HFF-Myc (cell line): ENCODE data around the gene SLA2.
"Not testable (repeated sequence)": the region's sequence is repeated elsewhere in the genome, so short reads cannot be mapped to it uniquely, and the experiment has no call there.

Experiments
- DNase-seq: peaks from one replicate; pipeline ENCODE4 v3.0.0-alpha.2; 2011; ENCODE audit warnings: low read depth; ENCODE audit errors: extremely low read depth
- H3K4me3 ChIP-seq: replicated peaks from 2 replicates; pipeline ENCODE4 v1.5.1; 2011; ENCODE audit warnings: low read depth, mild to moderate bottlenecking, control low read depth, low read length
- TF ChIP-seq, protein P1 (sequence below): IDR thresholded peaks from 2 replicates; pipeline ENCODE4 v1.5.1; 2012; ENCODE audit warnings: mild to moderate bottlenecking, low read depth, low read length, control low read depth; ENCODE audit errors: missing control alignments

SLA2 gene

GRCh38 chr20:36646678-36647077 lies 682 bp upstream of the SLA2 start:
- TF ChIP-seq, protein P1, sequence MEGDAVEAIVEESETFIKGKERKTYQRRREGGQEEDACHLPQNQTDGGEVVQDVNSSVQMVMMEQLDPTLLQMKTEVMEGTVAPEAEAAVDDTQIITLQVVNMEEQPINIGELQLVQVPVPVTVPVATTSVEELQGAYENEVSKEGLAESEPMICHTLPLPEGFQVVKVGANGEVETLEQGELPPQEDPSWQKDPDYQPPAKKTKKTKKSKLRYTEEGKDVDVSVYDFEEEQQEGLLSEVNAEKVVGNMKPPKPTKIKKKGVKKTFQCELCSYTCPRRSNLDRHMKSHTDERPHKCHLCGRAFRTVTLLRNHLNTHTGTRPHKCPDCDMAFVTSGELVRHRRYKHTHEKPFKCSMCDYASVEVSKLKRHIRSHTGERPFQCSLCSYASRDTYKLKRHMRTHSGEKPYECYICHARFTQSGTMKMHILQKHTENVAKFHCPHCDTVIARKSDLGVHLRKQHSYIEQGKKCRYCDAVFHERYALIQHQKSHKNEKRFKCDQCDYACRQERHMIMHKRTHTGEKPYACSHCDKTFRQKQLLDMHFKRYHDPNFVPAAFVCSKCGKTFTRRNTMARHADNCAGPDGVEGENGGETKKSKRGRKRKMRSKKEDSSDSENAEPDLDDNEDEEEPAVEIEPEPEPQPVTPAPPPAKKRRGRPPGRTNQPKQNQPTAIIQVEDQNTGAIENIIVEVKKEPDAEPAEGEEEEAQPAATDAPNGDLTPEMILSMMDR: no peak
- H3K4me3 ChIP-seq: no peak overlapping the region
- no peak for DNase-seq

DNA sequence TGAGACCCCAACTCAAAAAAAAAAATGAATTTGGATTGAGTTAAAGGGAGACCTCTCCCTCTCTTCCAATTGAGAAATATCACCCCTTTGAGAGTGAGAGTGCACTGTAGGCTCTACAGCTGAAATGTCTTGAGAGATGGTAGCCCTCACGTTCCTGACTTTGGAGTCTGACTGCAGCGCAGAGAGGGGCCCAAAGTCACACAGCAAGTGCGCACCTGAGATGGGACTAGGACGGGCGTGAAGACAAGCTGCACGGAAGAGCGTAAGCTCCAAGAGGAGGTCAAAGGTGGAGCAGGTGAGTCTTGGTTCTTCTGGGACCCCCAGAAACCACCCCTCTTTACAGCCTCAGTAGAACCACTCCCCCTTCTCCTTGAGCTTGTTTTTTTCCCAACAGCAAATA lies 643 bp downstream of the SLA2 start:
- no peak for DNase-seq
- TF ChIP-seq, protein P1: no peak
- no peak overlapping the region for H3K4me3 ChIP-seq

DNA sequence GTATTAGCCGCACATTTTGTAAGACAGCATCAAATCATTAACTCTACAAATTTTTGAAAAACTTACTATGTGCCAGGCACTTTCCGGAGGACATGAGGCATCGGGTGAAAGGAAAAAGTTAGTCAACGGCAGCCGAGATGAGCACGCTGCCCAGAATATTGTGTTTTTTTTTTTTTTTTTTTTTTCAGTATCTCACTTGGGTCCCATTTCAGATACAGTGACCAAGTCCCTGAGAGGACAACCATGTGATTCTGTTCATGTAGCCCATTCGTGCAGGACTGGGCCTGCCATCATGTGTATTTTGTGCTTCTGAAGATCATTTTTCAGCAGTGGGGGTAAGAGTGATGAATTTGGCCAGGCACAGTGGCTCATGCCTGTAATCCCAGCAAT lies 1.3 kb downstream of the SLA2 start:
- H3K4me3 ChIP-seq: no peak overlapping the region
- TF ChIP-seq, protein P1: no peak
- no peak for DNase-seq

GRCh38 chr20:36644032-36644705 lies 1.8 kb downstream of the SLA2 start:
- H3K4me3 ChIP-seq: no peak overlapping the region
- TF ChIP-seq, protein P1: no peak
- DNase-seq: no peak

DNA sequence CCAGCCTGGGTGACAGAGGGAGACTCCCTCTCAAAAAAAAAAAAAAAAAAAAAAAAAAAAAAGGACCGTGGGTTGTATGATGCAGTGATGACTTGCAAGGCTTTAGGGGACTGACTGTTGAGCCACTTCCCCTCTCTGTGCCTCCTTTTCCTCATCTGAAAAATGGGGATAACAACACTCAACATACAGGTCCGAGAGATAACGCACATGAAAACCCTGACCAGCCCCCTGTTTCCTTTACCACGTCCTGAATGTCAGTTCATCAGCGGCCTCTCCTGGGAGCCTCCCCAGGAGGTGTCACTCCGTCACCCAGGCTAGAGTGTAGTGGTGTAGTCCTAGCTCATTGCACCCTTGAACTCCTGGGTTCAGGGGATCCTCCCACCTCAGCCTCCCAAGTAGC lies 3.9 kb downstream of the SLA2 start:
- no peak overlapping the region for H3K4me3 ChIP-seq
- DNase-seq: no peak
- TF ChIP-seq, protein P1: no peak

DNA sequence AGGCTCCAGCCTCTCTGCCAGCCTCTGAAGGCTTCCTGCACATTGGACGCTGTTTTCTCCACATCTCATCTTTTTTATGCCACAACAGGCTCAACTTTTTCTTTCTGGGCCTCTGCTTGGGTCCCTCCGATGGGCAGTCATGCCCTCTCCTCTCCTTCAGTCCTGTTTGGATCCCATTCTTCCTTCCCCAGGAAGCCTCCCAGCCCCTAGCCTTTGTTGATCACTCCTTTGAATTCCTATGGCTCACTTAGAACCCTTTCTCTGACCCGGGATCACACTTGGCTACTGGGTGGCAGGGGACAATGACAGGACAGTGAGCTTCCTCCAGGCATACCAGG lies 4.5 kb downstream of the SLA2 start:
- TF ChIP-seq, protein P1: no peak
- H3K4me3 ChIP-seq: no peak overlapping the region
- no peak for DNase-seq

- not testable (repeated sequence) for H3K4me3 ChIP-seq, DNase-seq
Measured at GRCh38 chr20:36638876-36639400, 7.1 kb downstream of the SLA2 start.
